Measurements from ENCODE around the gene CAMK1D.
"Not testable (repeated sequence)": the region's sequence is repeated elsewhere in the genome, so short reads cannot be mapped to it uniquely, and the experiment has no call there.

The CAMK1D gene

DNA sequence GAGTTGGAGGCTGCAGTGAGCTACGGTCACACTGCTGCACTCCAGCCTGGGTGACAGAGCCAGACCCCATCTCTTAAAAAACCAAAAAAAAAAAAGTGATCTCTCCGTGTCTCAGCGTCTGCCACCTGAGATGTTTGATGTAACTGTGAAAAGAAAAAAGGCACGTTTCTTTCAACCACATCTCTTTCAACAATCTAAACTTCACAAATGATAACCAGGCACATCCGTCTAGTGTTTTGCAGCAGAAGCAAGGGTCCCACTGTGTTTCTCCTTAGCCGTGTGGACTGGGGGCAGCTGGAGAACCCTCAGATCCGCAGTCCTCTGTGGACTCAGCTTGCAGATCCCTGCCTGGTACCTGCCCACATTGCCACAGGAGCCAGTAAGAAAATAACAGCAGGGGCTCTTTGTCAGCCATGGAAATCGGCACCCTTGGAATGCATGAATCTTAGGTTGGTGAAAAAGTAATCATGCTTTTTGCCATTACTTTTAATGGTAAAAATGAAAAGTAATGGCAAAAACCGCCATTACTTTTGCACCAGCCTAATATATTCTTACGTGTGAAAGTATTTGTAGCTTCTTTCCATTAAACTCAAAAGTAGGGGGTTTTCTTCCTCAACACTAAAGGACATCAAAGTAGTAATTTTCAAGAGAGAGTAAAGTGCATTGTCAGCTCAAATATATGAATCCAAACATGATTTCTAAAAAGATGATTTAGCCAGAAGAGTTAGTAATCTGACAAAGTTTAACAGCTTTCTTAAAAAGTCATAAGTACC is 375.6 kb downstream of the CAMK1D start:
- DNase-seq (ENCODE audit: low spot score), result no peak

GRCh38 chr10:12725580-12725888 is 376.2 kb downstream of the CAMK1D start:
- not testable (repeated sequence) for DNase-seq (ENCODE audit: low spot score)

- DNase-seq (ENCODE audit: low spot score), result no peak
Measured at GRCh38 chr10:12726971-12727831, 377.9 kb downstream of the CAMK1D start.

GRCh38 chr10:12727832-12728215 is 378.5 kb downstream of the CAMK1D start:
- DNase-seq (ENCODE audit: low spot score), result no peak

GRCh38 chr10:12728494-12728893 is 379.1 kb downstream of the CAMK1D start:
- DNase-seq (ENCODE audit: low spot score), result no peak

DNA sequence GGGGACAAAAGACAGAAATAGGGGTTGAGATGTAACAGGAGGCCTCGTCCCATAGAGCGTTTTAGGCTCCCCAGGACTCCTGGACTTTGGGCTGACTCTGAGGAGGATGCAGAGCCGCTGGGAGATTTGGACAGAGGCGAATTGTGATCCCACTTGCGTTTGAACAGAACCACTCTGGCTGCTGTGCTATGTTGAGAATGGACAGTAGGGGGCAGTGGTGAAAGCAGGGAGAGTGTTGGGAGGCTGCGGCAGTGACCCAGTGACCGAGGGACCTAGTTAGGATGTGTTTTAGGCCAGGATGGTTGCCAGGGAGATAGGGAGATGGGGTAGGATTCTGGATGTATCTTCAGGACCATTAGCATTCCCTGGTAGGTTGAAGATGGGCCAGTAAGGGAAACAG is 380.5 kb downstream of the CAMK1D start:
- DNase-seq (ENCODE audit: low spot score), result no peak

- DNase-seq (ENCODE audit: low spot score), result no peak
Measured at GRCh38 chr10:12730809-12731519, 381.6 kb downstream of the CAMK1D start.

DNA sequence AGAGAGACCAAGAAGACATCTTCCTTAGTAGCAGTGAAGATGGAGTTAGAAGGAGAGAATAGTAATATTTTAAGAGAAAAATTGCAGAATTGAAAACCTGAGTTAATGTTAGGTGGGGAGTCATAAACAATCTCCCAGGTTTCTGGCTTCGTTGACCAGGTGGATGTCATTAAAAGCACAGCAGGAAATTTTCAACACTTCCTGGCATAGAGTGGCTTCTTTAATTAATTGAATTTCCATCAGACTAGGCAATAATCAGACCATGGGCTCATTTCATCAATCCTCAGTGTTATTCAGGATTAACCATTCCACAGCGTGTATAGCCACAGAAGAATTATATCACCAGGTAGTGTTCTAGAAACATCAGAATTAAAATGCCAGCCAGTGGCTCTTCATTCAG is 383.9 kb downstream of the CAMK1D start:
- DNase-seq (ENCODE audit: low spot score), result no peak

- no peak for DNase-seq (ENCODE audit: low spot score)
Measured at GRCh38 chr10:12735843-12736462, 386.6 kb downstream of the CAMK1D start.

GRCh38 chr10:12740813-12741212 is 391.5 kb downstream of the CAMK1D start:
- no peak for DNase-seq (ENCODE audit: low spot score)

GRCh38 chr10:12741360-12741804 is 392.0 kb downstream of the CAMK1D start:
- DNase-seq (ENCODE audit: low spot score), result no peak

GRCh38 chr10:12742771-12743170 is 393.4 kb downstream of the CAMK1D start:
- DNase-seq (ENCODE audit: low spot score), result no peak

- DNase-seq (ENCODE audit: low spot score), result not testable (repeated sequence)
Measured at GRCh38 chr10:12743466-12743865, 394.1 kb downstream of the CAMK1D start.

DNA sequence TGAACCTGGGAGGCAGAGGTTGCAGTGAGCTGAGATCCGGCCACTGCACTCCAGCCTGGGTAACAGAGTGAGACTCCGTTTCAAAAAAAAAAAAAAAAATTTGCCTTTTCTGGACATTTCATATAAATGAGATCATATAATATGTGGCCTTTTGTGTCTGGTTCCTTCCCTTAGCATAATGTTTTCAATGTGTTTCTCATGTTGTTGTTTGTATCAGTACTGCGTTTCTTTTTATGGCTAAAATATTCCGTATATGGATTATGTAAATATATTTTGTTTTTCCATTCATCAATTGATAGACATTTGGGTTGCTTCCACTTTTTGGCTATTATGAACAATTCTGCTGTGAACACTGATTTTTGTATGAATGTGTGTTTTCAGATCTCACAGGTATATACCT is 394.6 kb downstream of the CAMK1D start:
- no peak for DNase-seq (ENCODE audit: low spot score)

GRCh38 chr10:12748186-12748585 is 398.8 kb downstream of the CAMK1D start:
- DNase-seq (ENCODE audit: low spot score), result no peak

DNA sequence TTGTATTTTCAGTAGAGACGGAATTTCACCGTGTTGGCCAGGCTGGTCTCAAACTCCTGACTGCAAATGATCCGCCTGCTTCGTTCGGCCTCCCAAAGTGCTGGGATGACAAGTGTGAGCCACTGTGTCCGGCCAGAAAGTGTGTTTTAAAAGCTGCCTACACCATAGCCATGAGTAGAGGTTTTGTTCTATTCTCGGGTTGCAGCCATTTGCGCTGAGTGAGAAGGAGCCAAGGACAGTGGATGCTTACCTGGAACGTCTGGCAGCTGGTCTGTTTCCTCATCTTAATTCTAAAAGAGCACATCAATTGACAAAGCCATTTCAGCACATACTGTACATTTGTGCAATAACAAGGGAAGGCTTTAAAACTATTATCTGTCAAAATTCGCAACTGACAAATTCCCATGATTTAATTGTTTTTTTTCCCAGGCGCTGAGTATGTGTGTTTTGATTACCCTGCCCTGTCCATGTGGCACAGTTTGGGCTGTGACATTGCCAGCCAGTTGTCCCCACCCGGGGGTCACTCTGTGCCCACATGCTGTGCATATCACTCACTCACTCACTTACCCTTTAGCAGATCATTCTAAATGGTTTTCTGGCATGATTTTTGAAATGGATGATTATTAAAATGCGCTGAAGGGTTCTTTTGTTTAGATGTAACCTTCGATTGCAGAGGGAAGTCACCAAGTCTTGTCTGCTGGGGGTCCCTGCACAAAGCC is 400.6 kb downstream of the CAMK1D start:
- no peak for DNase-seq (ENCODE audit: low spot score)

DNA sequence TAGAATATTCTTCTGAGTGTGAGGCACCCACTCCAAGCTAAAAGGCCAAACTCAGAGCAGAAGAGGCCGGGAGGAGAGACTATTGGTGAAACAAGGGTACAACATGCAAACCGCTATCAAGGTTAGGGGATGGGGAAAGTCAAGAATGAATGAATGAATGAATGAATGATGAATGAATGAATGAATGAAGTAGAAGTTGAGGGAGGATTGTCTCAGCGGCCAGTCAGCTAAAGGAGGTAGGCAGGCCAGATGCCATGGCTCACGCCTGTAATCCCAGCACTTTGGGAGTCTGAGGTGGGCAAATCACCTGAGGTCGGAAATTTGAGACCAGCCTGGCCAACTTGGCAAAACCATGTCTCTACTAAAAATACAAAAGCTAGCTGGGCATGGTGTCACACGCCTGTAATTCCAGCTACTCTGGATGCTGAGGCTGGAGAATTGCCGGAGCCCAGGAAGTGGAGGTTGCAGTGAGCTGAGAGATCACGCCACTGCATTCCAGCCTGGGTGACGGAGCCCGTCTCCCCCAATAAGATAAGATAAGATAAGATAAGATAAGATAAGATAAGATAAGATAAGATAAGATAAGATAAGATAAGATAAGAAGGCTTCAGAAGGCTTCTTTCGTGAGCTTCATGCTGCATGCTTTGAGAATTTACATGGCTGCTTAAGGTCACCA is 401.3 kb downstream of the CAMK1D start:
- no peak for DNase-seq (ENCODE audit: low spot score)

DNA sequence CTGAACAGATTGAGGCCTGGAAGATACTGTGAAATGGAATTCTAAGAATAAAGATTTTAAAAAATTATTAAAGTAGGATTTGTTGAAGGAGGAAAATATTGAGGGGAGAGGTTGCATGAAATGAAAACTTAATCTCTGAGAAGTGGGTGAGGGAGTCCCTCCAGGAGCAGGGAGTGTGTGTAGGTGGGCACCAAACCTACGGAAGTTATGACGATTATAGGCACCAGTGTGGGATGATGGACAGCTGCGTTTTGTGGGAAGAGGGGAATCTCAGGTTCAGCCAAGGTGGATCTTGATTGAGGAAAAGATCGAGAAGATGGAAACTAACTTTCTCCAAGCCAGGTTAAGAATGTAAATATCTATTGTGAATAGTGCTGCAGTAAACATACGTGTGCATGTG is 405.7 kb downstream of the CAMK1D start:
- no peak for DNase-seq (ENCODE audit: low spot score)

- DNase-seq (ENCODE audit: low spot score), result no peak
Measured at GRCh38 chr10:12757351-12757750, 408.0 kb downstream of the CAMK1D start.

DNA sequence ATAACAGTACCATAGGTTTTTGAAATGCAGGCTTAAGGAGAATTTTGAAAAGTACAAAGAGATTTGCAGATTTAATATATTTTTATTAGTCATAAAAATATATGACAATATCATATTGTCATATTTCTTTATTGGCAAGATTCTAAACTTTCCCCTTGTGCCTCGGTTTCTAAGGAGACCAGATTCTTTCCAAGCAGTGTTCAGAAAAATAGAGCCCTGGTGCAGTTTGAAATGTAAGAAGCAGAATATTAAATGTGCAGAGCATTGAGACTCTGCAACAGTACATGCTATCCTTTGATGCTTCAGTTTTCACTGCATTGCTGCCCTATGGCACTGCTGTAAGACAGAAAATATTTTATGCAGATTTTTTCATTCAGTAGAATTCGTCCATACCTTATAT is 408.9 kb downstream of the CAMK1D start:
- DNase-seq (ENCODE audit: low spot score), result no peak

DNA sequence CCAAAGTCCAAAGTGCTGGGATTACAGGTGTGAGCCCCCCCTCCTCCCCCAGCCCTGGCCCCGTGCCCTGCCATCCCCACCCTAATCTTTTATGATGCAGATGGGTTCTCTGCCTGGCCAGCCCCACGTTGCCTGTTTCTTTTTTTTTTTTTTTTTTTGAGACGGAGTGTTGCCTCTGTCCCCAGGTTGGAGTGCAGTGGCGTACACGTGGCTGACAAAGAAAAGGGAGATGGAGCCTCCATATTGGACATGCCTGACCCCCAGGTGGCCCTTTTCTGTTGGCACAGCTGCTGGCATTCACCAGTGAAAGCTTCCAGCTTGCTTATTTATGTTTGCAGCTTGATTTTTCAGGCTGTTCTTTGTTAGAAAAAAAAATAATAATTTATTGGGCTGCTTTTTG is 416.9 kb downstream of the CAMK1D start:
- DNase-seq (ENCODE audit: low spot score), result no peak
